NT2/D1 (cell line): Measurements from ENCODE around the gene NKX2-2.

Experiments
- SUZ12 ChIP-seq: IDR thresholded peaks from 2 replicates; pipeline ENCODE4 v1.6.1; 2011; ENCODE audit not compliant: insufficient read length, insufficient read depth; ENCODE audit errors: extremely low read depth
- YY1 ChIP-seq: IDR thresholded peaks from 2 replicates; pipeline ENCODE4 v1.6.1; 2011; ENCODE audit not compliant: insufficient read length, insufficient read depth
- ZNF274 ChIP-seq: IDR thresholded peaks from 2 replicates; pipeline ENCODE4 v1.6.1; 2011; ENCODE audit warnings: mild to moderate bottlenecking, low read depth, low read length

DNA sequence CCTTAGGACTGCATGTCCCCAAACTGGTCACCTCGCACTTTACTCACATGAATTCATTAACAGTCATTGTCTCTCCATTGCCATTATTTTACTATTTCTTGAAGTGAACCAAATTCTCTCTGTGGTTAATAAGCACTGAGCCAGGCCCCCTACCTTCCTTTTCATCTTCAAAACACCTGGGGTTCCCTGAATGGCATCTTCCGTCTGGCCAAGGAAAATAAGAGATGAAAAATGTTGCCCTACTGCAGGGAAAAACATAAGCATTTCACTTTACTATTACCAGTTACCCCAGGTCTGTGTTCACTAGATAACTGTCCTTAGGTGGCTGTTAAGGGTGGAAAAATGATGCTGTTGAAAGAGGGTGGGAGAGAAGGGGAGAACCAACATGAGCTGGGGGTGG, 10.0 kb upstream of the NKX2-2 start:
- TF ChIP-seq ZNF274 (no peak), YY1 (no peak), SUZ12 (no peak)
